ENCODE data around the gene ATP6V0D1. TPM values are rescaled to one million over a fixed set of nuclear protein-coding genes. Genes with fewer than 3 reads are reported as not detected.

ATP6V0D1 gene
- total RNA-seq, 3 donors from 2014 or later (not counting 1 experiment from before 2014, with no cell fraction given): 76.0 to 84.9 (median 83.3) TPM

DNA sequence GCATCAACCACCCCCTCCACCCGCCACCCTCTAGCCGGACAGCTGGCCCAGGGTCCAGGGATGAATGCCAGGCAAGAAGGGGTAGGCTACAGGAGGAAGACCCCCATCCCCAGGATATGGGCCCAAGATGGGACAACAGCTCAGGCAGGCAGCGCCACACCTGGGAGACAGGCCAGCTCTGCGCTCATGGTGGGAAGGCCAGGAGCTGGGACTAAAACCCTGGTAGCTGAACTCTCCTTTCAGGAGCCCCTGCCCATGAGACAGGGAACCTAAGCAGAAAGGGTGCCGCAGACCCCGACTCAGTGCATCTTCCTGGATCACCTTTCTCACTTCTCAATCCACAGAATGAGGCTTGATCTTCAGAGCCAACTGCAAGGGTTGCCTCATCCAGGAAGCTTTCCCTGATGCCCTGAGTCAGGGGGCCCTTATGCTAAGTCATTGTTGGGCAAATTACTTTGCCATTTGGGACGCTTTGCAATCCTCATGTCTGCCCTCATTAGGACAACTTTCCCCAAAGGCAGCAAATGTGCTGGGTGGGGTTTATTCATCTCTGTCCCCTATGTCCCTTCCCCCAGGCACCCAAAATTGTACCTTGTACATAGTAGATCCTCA, 73.7 kb downstream of the ATP6V0D1 start:
- intact Hi-C loops (cut with micrococcal nuclease): no loop called here
- no peaks in the 10 kb centered on the region for H3K27me3 ChIP-seq (ENCODE audit: control insufficient read depth, insufficient read depth, low read length)
- Mint-ChIP-seq H3K36me3 (no peaks in the 10 kb centered on the region), H3K27me3 (ENCODE audit: low read depth in 2 of 2) (peaks cover 0 to 2% of the 10 kb centered on the region in 2 donors), H3K4me3 (no peak overlapping the region), H3K4me1 (peaks cover 0 to 4% of the 10 kb centered on the region in 2 donors), H3K27ac (no peak overlapping the region), H3K9me3 (no peaks in the 10 kb centered on the region)
- H3K9me3 ChIP-seq (ENCODE audit: control insufficient read depth, insufficient read depth, low read length): no peaks in the 10 kb centered on the region
- no peak for ATAC-seq
- TF ChIP-seq, protein P1, sequence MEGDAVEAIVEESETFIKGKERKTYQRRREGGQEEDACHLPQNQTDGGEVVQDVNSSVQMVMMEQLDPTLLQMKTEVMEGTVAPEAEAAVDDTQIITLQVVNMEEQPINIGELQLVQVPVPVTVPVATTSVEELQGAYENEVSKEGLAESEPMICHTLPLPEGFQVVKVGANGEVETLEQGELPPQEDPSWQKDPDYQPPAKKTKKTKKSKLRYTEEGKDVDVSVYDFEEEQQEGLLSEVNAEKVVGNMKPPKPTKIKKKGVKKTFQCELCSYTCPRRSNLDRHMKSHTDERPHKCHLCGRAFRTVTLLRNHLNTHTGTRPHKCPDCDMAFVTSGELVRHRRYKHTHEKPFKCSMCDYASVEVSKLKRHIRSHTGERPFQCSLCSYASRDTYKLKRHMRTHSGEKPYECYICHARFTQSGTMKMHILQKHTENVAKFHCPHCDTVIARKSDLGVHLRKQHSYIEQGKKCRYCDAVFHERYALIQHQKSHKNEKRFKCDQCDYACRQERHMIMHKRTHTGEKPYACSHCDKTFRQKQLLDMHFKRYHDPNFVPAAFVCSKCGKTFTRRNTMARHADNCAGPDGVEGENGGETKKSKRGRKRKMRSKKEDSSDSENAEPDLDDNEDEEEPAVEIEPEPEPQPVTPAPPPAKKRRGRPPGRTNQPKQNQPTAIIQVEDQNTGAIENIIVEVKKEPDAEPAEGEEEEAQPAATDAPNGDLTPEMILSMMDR (IDR thresholded peaks at IDR 0.05): no peak
- 94% methylated on average over 7 of the region's 7 CpGs for WGBS (ENCODE audit: insufficient coverage)
- no peak overlapping the region for H3K27ac ChIP-seq (ENCODE audit: low read length)
- H3K36me3 ChIP-seq (ENCODE audit: control insufficient read depth, insufficient read depth, low read length): no peaks in the 10 kb centered on the region
- DNase-seq: no peak
- no peaks in the 10 kb centered on the region for H3K4me1 ChIP-seq (ENCODE audit: control insufficient read depth, insufficient read depth, low read length)
- no peak overlapping the region for H3K4me3 ChIP-seq (ENCODE audit: low read length)

DNA sequence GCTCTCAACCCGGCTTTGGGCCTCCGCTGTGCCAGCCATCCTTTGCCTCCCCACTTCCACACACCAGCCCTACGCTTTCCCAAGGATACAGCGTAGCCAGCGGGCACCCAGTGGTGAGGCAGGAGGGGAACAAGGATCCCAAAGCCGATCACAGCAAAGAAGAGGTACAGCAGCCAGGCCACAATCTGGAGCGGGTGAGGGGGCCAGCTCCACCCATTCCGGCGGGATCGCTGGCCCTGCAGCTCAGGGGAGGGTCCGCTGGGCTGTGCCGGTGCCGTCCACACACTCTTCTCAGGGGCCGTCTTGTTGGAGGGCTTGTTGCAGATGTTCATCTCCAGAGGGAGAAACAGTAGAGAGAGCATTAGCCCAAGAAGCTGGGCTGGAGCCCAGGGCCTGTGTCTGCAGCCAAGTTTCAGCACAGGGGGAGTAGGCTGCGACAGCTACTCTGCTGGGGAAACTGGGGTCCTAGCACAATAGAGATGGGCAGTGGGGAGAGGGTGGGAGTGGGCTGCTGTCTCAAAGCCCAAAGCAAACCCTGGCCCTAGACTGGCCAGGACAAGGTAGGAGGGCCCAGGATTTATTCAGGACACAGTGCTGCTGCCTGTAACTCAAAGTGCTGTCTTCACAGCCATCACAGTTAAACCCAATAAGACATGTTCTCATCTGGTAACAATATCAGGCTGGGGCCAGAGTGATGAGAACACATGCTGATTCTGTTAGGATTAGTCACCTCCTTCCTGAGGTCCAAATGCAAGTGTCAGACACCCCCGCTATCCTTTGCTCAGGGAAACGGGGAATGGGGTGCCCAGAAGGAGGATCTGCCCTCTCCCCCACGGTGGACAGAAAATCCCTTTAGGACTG, 74.6 kb downstream of the ATP6V0D1 start:
- TF ChIP-seq, protein P1 (IDR thresholded peaks at IDR 0.05): no peak
- Mint-ChIP-seq H3K4me3 (no peak overlapping the region), H3K27me3 (ENCODE audit: low read depth in 2 of 2) (peaks cover 0 to 5% of the 10 kb centered on the region in 2 donors), H3K4me1 (peaks cover 0 to 4% of the 10 kb centered on the region in 2 donors), H3K27ac (no peak overlapping the region), H3K36me3 (no peaks in the 10 kb centered on the region), H3K9me3 (no peaks in the 10 kb centered on the region)
- no peak overlapping the region for H3K27ac ChIP-seq (ENCODE audit: low read length)
- H3K9me3 ChIP-seq (ENCODE audit: control insufficient read depth, insufficient read depth, low read length): no peaks in the 10 kb centered on the region
- H3K4me1 ChIP-seq (ENCODE audit: control insufficient read depth, insufficient read depth, low read length): no peaks in the 10 kb centered on the region
- WGBS (ENCODE audit: insufficient coverage): 90% methylated on average over 18 of the region's 18 CpGs
- ATAC-seq (no peak), DNase-seq (no peak)
- intact Hi-C loops (cut with micrococcal nuclease): no loop called here
- H3K36me3 ChIP-seq (ENCODE audit: control insufficient read depth, insufficient read depth, low read length): no peaks in the 10 kb centered on the region
- no peaks in the 10 kb centered on the region for H3K27me3 ChIP-seq (ENCODE audit: control insufficient read depth, insufficient read depth, low read length)
- no peak overlapping the region for H3K4me3 ChIP-seq (ENCODE audit: low read length)

DNA sequence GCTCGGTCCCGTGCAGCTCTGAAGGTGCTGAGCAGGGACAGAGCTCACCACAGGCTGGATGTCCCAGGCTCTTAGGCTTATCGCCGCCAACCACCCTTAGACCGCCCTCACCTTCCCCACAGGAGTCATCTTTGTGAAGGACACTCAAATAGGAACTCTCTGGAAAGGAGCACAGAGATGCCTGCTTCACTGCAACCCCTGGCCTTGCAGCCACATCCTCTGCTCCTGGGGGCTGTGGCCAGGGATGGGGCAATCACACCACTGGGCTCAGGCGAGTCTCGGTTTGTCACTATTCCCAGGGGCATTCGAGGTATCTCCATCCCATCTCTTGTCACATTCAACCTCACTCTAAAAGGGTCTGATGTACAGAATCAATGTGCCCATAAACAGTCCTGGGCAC, 75.6 kb downstream of the ATP6V0D1 start:
- H3K27me3 ChIP-seq (ENCODE audit: control insufficient read depth, insufficient read depth, low read length): no peaks in the 10 kb centered on the region
- no peak overlapping the region for H3K27ac ChIP-seq (ENCODE audit: low read length)
- H3K4me1 ChIP-seq (ENCODE audit: control insufficient read depth, insufficient read depth, low read length): no peaks in the 10 kb centered on the region
- TF ChIP-seq, protein P1 (IDR thresholded peaks at IDR 0.05): no peak
- Mint-ChIP-seq H3K4me3 (no peak overlapping the region), H3K36me3 (no peaks in the 10 kb centered on the region), H3K27me3 (ENCODE audit: low read depth in 2 of 2) (peaks cover 0 to 5% of the 10 kb centered on the region in 2 donors), H3K4me1 (peaks cover 0 to 4% of the 10 kb centered on the region in 2 donors), H3K27ac (no peak overlapping the region), H3K9me3 (no peaks in the 10 kb centered on the region)
- ATAC-seq (no peak), DNase-seq (no peak)
- whole genome bisulfite sequencing (ENCODE audit: insufficient coverage): 90% methylated on average over 8 of the region's 8 CpGs
- no peaks in the 10 kb centered on the region for H3K36me3 ChIP-seq (ENCODE audit: control insufficient read depth, insufficient read depth, low read length)
- H3K9me3 ChIP-seq (ENCODE audit: control insufficient read depth, insufficient read depth, low read length): no peaks in the 10 kb centered on the region
- no peak overlapping the region for H3K4me3 ChIP-seq (ENCODE audit: low read length)
- intact Hi-C loops (cut with micrococcal nuclease): no loop called here

Data from natural killer cell (primary cell).